Skin of body (tissue), 2 donors: ENCODE results near the gene TARS1. TPM values are rescaled to one million over a fixed set of nuclear protein-coding genes. Genes with fewer than 3 reads are reported as not detected.

Experiments
- DNase-seq: peaks from one replicate; lab custom pipeline; 2025; lab: John Stamatoyannopoulos, UW
- total RNA-seq: library from RNA; depleted of rRNA; stranded (reverse); fragments of >200 nt; gene quantifications from one replicate; pipeline ENCODE4 v1.2.3, GENCODE V29; 2014

Gene TARS1
- total RNA-seq, 1 donor from 2014 or later: 104 TPM

DNA sequence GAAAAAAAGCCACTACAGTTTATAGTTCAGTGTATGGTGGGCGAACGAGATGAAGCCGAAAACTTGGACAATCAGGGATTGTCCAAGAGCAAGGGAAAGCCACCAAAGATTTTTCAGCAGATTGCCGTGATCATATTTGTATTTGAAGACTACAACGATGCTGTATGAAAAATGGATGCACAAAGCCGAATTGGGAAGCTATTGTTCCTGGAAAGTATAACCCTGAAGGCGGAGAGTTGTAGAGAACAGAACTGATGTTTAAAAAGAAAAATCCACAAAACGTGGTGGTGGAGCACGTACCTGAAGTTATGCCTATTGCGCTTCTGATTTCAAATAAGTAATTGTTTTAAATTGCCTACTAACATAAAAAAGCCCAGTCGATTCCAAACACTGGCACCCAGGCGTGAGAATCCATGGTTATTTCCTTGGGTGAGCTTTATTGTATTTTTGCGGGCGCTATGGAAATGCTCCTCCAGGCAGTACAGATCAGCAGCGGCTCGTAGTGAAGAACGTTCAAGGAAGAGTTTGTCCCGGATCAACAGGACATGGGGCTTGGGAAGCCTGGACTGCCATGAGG lies 772 bp upstream of the TARS1 start:
- peak; percentile 23 for DNase-seq

GRCh38 chr5:33441241-33442177 lies 744 bp downstream of the TARS1 start:
- peak; percentile 77 for DNase-seq

DNA sequence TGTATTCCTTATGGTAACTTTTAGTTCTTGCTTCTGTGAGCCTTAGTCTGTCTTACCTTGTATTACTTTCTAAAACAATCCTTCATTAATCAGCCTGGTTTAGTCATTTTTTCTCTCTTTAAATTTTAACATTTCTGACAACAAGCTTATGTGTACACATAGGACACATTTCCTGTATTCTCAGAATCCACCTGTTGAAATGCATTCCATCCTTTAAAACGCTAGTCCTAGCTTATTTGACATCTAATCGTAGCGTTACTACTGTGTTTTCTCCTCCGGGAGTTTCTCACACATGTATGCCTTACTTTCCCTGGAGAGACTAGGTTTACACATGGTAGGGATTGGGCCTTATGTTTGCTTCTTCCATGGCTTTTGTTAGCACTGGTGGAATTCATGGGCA lies 3.8 kb downstream of the TARS1 start:
- DNase-seq: no peak

GRCh38 chr5:33445798-33446197 lies 5.0 kb downstream of the TARS1 start:
- no peak for DNase-seq

GRCh38 chr5:33448118-33448517 lies 7.4 kb downstream of the TARS1 start:
- DNase-seq: no peak

DNA sequence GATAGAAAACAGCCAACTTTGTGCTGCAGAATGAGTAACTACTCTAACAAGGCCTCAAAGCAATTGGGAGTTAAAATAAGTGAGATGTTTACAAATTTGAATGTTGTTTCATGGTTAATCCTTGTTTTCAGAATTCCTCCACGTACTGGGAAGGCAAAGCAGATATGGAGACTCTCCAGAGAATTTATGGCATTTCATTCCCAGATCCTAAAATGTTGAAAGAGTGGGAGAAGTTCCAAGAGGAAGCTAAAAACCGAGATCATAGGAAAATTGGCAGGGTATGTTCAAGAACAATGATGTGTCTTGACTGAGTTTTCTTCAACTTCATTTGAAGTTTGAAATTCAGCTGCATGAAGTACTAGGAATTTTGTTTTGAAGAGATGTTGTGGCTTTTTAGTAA lies 16.4 kb downstream of the TARS1 start:
- DNase-seq: no peak

DNA sequence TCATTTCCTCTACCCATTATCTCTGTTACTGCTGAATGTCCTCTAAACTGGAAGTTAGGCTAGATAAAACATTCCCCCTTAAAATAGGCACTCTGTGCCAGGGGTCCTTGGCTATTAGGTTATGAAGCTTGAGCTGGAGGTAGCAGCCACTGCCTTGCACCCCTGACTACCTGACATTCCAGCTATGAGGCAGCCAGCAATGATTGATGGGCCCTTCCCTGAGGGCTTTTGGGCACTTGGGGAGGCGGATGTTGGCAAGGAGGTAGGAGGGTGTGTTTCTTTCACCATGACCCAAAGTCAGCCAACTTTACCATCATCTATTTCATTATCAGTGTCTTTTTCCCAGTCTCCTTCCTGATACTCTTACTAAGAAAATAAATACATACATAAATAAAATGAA lies 17.1 kb downstream of the TARS1 start:
- no peak for DNase-seq

DNA sequence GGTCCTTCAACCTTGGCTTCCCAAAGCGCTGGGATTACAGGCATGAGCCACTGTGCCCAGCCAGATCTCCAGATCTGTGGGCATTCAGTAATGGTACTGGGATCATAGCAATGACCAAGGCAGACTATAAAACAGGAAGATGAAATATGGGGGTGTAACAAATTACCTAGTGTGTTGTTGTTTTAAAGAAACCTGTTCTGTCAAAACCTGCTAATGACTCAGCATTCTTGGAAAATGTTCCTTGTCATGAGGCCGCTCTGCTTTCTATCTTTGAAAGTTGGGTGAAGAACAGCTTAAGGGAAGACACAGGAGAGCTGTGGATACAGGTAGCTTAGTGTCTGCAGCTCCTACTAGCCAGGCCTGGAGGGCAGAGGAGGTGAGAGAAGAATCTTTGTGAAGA lies 19.4 kb downstream of the TARS1 start:
- DNase-seq: no peak

GRCh38 chr5:33462456-33462855 lies 21.7 kb downstream of the TARS1 start:
- no peak for DNase-seq

DNA sequence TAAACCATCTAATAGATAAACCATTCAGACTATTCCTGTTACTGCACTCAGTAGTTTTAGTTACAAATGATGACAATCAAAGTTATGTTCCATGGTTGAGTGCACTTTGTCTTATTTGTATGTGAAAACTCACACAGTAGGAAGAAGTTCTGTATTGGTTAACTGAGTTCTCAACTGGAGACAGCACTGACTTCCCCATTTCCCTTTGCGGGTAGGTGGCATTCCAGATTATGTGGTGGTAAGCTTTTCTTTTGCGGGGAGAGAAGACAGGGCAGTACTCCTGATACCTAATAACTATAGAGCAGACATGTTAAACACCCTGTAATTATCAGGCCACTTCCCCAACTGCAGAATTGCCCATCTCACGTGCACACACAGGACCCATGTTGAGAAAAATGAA lies 24.4 kb downstream of the TARS1 start:
- no peak for DNase-seq

GRCh38 chr5:33468775-33469435 lies 28.1 kb downstream of the TARS1 start:
- DNase-seq: no peak

DNA sequence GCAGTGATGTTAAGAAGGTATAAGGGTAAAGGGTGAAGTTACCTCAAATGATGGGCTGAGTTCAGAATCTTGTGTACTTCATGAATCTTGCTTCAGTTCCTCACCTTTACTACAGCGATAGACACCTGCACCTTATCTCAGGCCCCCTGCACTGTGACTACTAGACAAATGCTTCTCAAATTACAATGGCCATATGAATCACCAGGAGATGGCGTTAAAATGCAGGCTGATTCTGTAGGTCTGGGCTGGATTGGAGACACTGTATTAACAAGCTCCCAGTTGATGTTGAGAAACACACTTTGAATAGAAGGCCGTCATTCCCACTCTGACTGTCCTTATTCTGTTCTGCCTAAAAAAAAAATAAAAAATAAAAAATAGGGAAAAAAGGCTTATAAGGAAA lies 29.8 kb downstream of the TARS1 start:
- peak; percentile 25 for DNase-seq

GRCh38 chr5:33472805-33473409 lies 32.1 kb downstream of the TARS1 start:
- no peak for DNase-seq

- no peak for DNase-seq
Observed at GRCh38 chr5:33474004-33474403, 33.2 kb downstream of the TARS1 start.

GRCh38 chr5:33474931-33475499 lies 34.2 kb downstream of the TARS1 start:
- no peak for DNase-seq

DNA sequence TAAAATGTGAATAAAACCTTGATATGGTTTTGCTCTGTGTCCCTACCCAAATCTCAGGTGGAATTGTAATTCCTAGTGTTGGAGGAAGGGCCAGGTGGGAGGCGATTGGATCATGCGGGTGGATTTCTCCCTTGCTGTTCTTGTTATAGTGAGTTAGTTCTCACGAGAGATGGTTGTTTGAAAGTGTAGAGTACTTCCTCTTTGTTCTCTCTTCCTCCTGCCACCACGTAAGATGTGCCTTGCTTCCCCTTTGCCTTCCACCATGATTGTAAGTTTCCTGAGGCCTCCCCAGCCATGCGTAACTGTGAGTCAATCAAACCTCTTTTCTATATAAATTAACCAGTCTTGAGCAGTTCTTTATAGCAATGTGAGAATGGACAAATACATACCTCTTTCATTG lies 34.9 kb downstream of the TARS1 start:
- DNase-seq: no peak

- DNase-seq: no peak
Observed at GRCh38 chr5:33476992-33477391, 36.2 kb downstream of the TARS1 start.

DNA sequence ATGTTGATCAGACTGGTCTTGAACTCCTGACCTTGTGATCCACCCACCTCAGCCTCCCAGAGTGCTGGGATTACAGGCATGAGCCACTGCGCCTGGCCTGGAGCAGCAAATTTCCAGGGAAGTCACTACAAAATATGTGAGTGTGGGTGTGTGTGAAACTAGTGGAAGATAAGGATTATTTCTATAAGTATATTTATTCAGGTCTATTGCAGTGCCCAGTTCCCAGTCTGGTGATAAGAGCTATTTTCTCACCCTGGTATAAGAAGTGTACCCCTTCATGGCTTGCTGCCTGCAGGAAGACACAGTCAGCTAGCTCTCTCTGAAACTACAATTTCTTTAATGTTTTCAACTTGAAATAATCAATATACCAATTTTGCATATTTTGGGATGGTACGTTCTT lies 37.1 kb downstream of the TARS1 start:
- DNase-seq: no peak

DNA sequence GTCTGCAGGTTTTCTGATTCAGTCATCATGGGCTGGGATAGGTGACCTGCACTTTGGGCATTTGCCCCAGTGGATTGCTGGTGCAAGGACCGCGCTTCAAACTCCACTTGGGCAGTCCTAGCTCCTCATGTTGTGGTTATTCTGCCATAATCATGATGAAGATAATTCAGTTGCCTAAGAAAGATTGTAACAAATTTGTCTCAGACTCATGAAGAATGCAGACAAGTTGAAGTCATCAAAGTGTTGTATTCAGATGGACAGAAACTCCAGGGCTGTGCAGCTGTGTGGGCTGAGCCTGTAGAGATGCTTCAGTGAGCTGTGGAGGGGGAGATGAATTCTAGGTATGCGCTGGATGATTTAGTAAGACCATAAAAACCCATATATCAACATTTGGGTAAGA lies 38.5 kb downstream of the TARS1 start:
- no peak for DNase-seq

GRCh38 chr5:33480876-33481275 lies 40.1 kb downstream of the TARS1 start:
- DNase-seq: no peak

GRCh38 chr5:33482335-33482734 lies 41.6 kb downstream of the TARS1 start:
- no peak for DNase-seq

GRCh38 chr5:33487236-33487635 lies 46.5 kb downstream of the TARS1 start:
- DNase-seq: no peak
